ENCODE results near the gene CYB5R3.
"Not testable (repeated sequence)": the region's sequence is repeated elsewhere in the genome, so short reads cannot be mapped to it uniquely, and the experiment has no call there.

The CYB5R3 gene

DNA sequence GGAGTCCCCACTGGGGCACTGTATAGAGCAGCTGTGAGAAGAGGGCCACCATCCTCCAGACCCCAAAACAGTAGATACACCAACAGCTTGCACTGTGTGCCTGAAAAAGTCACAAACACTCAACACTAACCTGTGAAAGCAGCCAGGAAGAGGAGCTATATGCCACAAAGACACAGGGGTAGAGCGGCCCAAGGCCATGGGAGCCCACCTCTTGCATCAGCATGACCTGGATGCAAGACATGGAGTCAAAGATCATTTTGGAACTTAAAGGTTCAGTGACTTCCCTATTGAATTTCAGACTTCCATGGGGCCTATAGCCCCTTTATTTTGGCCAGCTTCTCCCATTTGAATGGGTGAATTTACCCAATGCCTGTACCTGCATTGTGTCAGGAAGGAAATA is 29.7 kb upstream of the CYB5R3 start:
- Histone ChIP-seq H3K27ac (ENCODE audit: low read depth, low read length) (peak overlapping the region; percentile 92), H3K4me1 (ENCODE audit: control insufficient read depth in 5 of 5, insufficient read depth in 5 of 5, low read length in 5 of 5) (peaks cover 23 to 70% (median 63%) of the 10 kb centered on the region in 5 donors)

DNA sequence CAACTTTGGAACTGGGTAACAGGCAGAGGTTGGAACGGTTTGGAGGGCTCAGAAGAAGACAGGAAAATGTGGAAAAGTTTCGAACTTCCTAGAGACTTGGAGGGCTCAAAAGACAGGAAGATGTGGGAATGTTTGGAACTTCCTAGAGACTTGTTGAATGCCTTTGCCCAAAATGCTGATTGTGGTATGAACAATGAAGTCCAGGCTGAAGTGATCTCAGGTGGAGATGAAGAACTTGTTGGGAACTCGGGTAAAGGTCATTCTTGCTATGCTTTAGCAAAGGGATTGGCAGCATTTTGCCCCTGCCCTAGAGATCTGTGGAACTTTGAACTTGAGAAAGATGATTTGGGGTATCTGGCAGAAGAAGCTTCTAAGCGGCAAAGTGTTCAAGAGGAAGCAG is 28.7 kb upstream of the CYB5R3 start:
- H3K4me3 ChIP-seq (ENCODE audit: low read depth in 1 of 5, low read length in 5 of 5), result not testable (repeated sequence)
- Histone ChIP-seq H3K4me1 (ENCODE audit: control insufficient read depth in 5 of 5, insufficient read depth in 5 of 5, low read length in 5 of 5) (peaks cover 17 to 63% (median 57%) of the 10 kb centered on the region in 5 donors), H3K27ac (ENCODE audit: low read depth, low read length) (peak overlapping the region; percentile 92)

More for the DNA sequence above, 29.7 kb upstream of the CYB5R3 start:
- Histone ChIP-seq H3K4me3 (ENCODE audit: low read depth in 1 of 5, low read length in 5 of 5) (no peak overlapping the region), H3K36me3 (ENCODE audit: control insufficient read depth in 5 of 5, insufficient read depth in 5 of 5, low read length in 5 of 5) (no peaks in the 10 kb centered on the region), H3K9ac (ENCODE audit: low read length in 5 of 5) (no peak overlapping the region), H3K9me3 (ENCODE audit: control insufficient read depth in 5 of 5, low read length in 5 of 5) (peaks cover 0 to 8% (median 7%) of the 10 kb centered on the region in 5 donors), H3K27me3 (ENCODE audit: control insufficient read depth in 5 of 5, insufficient read depth in 4 of 5, low read length in 5 of 5) (peaks cover 0 to 3% (median 0%) of the 10 kb centered on the region in 5 donors)

DNA sequence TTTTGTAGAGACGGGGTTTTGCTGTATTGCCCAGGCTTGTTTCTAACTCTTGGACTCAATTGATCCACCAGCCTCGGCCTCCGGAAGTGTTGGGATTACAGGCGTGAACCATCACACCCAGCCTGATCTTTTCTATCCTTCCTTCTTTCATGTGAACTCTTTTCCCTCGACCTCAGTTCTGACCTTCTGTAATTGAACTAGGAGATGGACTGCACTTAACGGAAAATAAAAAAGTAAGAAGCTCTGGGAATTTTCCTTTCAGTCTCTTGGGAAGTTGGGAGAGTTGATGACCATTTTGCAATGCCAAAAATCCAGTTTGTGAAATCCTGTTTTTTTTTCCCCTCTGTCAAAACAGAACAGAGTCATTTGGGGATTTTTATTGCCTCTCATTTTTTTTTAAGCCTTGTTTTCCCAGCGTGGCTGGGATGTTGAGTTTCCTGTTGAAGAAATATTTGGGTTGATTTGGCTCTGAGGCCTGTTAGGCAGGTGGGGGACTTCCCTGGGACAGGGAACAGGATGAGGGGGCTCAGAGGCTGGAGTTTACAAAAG is 26.9 kb upstream of the CYB5R3 start:
- peaks cover 0 to 8% (median 7%) of the 10 kb centered on the region in 5 donors for H3K9me3 ChIP-seq (ENCODE audit: control insufficient read depth in 5 of 5, low read length in 5 of 5)
- peaks cover 0 to 3% (median 0%) of the 10 kb centered on the region in 5 donors for H3K27me3 ChIP-seq (ENCODE audit: control insufficient read depth in 5 of 5, insufficient read depth in 4 of 5, low read length in 5 of 5)
- peak overlapping the region; percentile 92 for H3K27ac ChIP-seq (ENCODE audit: low read depth, low read length)
- no peaks in the 10 kb centered on the region for H3K36me3 ChIP-seq (ENCODE audit: control insufficient read depth in 5 of 5, insufficient read depth in 5 of 5, low read length in 5 of 5)
- peak overlapping the region in 3 of 5 donors; percentile 39 to 72 (median 66) for H3K9ac ChIP-seq (ENCODE audit: low read length in 5 of 5)
- no peak overlapping the region for H3K4me3 ChIP-seq (ENCODE audit: low read depth in 1 of 5, low read length in 5 of 5)
- peaks cover 19 to 54% (median 52%) of the 10 kb centered on the region in 5 donors for H3K4me1 ChIP-seq (ENCODE audit: control insufficient read depth in 5 of 5, insufficient read depth in 5 of 5, low read length in 5 of 5)

More for the DNA sequence above, 28.7 kb upstream of the CYB5R3 start:
- H3K9ac ChIP-seq (ENCODE audit: low read length in 5 of 5); H3K9me3 ChIP-seq (ENCODE audit: control insufficient read depth in 5 of 5, low read length in 5 of 5); H3K27me3 ChIP-seq (ENCODE audit: control insufficient read depth in 5 of 5, insufficient read depth in 4 of 5, low read length in 5 of 5); H3K36me3 ChIP-seq (ENCODE audit: control insufficient read depth in 5 of 5, insufficient read depth in 5 of 5, low read length in 5 of 5): not testable (repeated sequence)

DNA sequence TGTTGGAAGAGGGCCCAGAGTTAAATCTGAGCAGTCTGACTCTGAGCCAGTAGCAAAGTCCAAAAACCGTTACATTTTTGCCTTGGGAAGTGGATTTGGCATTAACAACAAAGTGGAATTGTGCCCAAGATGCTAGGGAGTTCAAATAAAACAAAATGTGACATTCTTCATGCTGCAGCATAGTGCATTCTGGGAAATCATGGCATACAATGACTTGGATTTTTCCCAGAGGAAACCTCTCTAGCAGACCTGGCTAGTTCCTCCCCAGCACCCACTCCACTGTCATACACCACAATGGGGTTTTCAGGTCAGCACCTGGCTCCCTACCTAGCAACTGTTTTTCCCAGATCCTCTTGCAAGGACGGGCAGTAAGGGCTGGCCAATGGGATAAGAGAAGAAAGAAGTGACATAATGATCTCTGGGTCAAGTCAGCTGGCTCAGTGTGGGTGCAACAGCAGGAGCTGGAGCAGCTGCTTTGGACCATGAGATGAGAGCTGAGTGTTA is 24.8 kb upstream of the CYB5R3 start:
- H3K27me3 ChIP-seq (ENCODE audit: control insufficient read depth in 5 of 5, insufficient read depth in 4 of 5, low read length in 5 of 5), result peaks cover 0 to 3% (median 0%) of the 10 kb centered on the region in 5 donors
- no peaks in the 10 kb centered on the region for H3K36me3 ChIP-seq (ENCODE audit: control insufficient read depth in 5 of 5, insufficient read depth in 5 of 5, low read length in 5 of 5)
- no peak overlapping the region for H3K27ac ChIP-seq (ENCODE audit: low read depth, low read length)
- H3K4me3 ChIP-seq (ENCODE audit: low read depth in 1 of 5, low read length in 5 of 5), result no peak overlapping the region
- H3K4me1 ChIP-seq (ENCODE audit: control insufficient read depth in 5 of 5, insufficient read depth in 5 of 5, low read length in 5 of 5), result peaks cover 12 to 52% (median 38%) of the 10 kb centered on the region in 5 donors
- no peak overlapping the region for H3K9ac ChIP-seq (ENCODE audit: low read length in 5 of 5)
- peaks cover 0 to 7% (median 7%) of the 10 kb centered on the region in 5 donors for H3K9me3 ChIP-seq (ENCODE audit: control insufficient read depth in 5 of 5, low read length in 5 of 5)

DNA sequence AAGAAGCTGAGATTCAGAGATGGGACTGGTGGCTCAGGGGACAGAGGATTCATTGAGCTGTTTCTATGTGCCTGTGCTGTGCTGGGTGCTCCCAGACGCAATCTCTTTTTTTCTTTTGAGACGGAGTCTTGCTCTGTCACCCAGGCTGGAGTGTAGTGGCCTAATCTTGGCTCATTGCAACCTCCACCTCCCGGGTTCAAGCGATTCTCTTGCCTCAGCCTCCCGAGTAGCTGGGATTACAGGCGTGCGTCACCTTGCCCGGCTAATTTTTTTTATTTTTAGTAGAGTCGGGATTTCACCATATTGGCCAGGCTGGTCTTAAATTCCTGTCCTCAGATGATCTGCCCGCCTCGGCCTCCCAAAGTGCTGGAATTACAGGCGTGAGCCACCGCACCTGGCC is 23.9 kb upstream of the CYB5R3 start:
- peaks cover 12 to 45% (median 34%) of the 10 kb centered on the region in 5 donors for H3K4me1 ChIP-seq (ENCODE audit: control insufficient read depth in 5 of 5, insufficient read depth in 5 of 5, low read length in 5 of 5)
- not testable (repeated sequence) for H3K9ac ChIP-seq (ENCODE audit: low read length in 5 of 5); H3K27ac ChIP-seq (ENCODE audit: low read depth, low read length); H3K9me3 ChIP-seq (ENCODE audit: control insufficient read depth in 5 of 5, low read length in 5 of 5); H3K36me3 ChIP-seq (ENCODE audit: control insufficient read depth in 5 of 5, insufficient read depth in 5 of 5, low read length in 5 of 5); H3K27me3 ChIP-seq (ENCODE audit: control insufficient read depth in 5 of 5, insufficient read depth in 4 of 5, low read length in 5 of 5); H3K4me3 ChIP-seq (ENCODE audit: low read depth in 1 of 5, low read length in 5 of 5)

DNA sequence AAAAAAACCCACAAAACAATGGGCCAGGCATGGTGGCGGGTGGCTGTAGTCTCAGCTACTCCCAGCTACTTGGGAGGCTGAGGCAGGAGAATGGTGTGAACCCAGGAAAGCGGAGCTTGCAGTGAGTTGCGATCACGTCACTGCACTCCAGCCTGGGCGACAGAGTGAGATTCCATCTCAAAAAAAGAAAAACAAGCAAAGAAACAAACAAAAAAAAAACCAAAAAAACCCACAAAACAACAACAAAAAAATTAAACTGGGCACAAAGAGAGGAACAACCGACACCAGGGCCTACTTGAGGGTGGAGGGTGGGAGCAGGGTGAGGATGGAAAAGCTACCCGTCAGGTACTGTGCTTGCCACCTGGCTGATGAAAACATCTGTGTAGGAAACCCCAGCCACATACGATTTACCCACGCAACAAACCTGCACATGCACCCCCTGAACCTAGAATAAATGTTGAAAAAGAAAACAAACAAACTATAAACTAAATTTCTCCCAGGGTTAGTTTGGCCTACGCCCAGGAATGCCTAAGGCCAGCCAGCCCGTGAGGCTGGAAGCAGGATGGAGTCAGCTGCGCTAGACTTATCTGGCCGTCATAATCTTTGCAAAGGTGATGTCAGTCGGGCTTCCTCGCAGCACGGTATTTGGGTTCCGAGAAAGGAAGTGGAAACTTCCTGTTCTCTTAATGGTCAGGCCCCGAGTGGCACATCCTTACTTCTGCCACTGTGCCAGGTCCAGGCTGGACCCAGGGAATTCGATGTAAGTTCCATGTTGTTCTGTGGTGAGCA is 21.9 kb upstream of the CYB5R3 start:
- Histone ChIP-seq H3K4me3 (ENCODE audit: low read depth in 1 of 5, low read length in 5 of 5) (no peak overlapping the region), H3K36me3 (ENCODE audit: control insufficient read depth in 5 of 5, insufficient read depth in 5 of 5, low read length in 5 of 5) (no peaks in the 10 kb centered on the region), H3K9ac (ENCODE audit: low read length in 5 of 5) (no peak overlapping the region), H3K9me3 (ENCODE audit: control insufficient read depth in 5 of 5, low read length in 5 of 5) (no peaks in the 10 kb centered on the region), H3K4me1 (ENCODE audit: control insufficient read depth in 5 of 5, insufficient read depth in 5 of 5, low read length in 5 of 5) (peaks cover 9 to 27% (median 18%) of the 10 kb centered on the region in 5 donors), H3K27ac (ENCODE audit: low read depth, low read length) (peak overlapping the region; percentile 29), H3K27me3 (ENCODE audit: control insufficient read depth in 5 of 5, insufficient read depth in 4 of 5, low read length in 5 of 5) (peaks cover 0 to under 1% (median 0%) of the 10 kb centered on the region in 5 donors)

DNA sequence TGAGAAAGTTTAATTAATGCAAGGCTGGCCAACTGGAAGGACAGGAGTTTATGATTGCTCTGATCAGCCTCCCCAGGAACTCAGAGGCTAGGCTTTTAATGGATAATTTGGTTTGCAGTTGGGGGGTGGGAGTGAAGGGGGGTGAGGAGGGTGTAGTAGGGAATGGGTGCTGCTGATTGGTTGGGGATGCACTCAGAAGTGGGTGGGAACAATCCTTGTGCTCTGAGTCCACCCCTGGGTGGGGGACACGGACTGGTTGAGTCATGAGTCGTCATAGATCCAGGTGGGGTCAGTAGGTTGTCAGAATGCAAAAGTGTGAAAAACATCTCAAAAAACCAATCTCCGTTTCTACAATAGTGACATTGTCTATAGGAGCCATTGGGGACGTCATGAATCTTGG is 20.9 kb upstream of the CYB5R3 start:
- Histone ChIP-seq H3K27me3 (ENCODE audit: control insufficient read depth in 5 of 5, insufficient read depth in 4 of 5, low read length in 5 of 5) (no peaks in the 10 kb centered on the region), H3K36me3 (ENCODE audit: control insufficient read depth in 5 of 5, insufficient read depth in 5 of 5, low read length in 5 of 5) (no peaks in the 10 kb centered on the region), H3K27ac (ENCODE audit: low read depth, low read length) (no peak overlapping the region), H3K4me3 (ENCODE audit: low read depth in 1 of 5, low read length in 5 of 5) (no peak overlapping the region), H3K4me1 (ENCODE audit: control insufficient read depth in 5 of 5, insufficient read depth in 5 of 5, low read length in 5 of 5) (peaks cover 4 to 21% (median 10%) of the 10 kb centered on the region in 5 donors), H3K9me3 (ENCODE audit: control insufficient read depth in 5 of 5, low read length in 5 of 5) (no peaks in the 10 kb centered on the region), H3K9ac (ENCODE audit: low read length in 5 of 5) (no peak overlapping the region)

DNA sequence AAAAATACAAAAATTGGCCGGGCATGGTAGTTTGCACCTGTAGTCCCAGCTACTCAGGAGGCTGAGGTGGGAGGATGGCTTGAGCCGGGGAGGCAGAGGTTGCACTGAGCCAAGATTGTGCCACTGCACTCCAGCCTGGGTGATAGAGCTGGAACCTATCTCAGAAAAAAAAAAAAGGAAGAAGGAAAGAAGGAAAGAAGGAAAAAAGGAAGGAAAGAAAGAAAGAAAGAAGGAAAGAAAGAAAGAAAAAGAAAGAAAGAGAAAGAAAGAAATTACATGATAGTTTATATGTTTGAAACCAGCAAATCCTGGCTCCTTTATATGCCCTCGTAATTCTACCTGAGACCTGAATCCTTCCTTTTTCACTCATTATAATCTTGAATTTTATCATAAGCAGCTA is 17.2 kb upstream of the CYB5R3 start:
- not testable (repeated sequence) for H3K4me3 ChIP-seq (ENCODE audit: low read depth in 1 of 5, low read length in 5 of 5); H3K9ac ChIP-seq (ENCODE audit: low read length in 5 of 5); H3K9me3 ChIP-seq (ENCODE audit: control insufficient read depth in 5 of 5, low read length in 5 of 5); H3K27me3 ChIP-seq (ENCODE audit: control insufficient read depth in 5 of 5, insufficient read depth in 4 of 5, low read length in 5 of 5); H3K36me3 ChIP-seq (ENCODE audit: control insufficient read depth in 5 of 5, insufficient read depth in 5 of 5, low read length in 5 of 5); H3K27ac ChIP-seq (ENCODE audit: low read depth, low read length)
- peaks cover 2 to 19% (median 10%) of the 10 kb centered on the region in 5 donors for H3K4me1 ChIP-seq (ENCODE audit: control insufficient read depth in 5 of 5, insufficient read depth in 5 of 5, low read length in 5 of 5)

DNA sequence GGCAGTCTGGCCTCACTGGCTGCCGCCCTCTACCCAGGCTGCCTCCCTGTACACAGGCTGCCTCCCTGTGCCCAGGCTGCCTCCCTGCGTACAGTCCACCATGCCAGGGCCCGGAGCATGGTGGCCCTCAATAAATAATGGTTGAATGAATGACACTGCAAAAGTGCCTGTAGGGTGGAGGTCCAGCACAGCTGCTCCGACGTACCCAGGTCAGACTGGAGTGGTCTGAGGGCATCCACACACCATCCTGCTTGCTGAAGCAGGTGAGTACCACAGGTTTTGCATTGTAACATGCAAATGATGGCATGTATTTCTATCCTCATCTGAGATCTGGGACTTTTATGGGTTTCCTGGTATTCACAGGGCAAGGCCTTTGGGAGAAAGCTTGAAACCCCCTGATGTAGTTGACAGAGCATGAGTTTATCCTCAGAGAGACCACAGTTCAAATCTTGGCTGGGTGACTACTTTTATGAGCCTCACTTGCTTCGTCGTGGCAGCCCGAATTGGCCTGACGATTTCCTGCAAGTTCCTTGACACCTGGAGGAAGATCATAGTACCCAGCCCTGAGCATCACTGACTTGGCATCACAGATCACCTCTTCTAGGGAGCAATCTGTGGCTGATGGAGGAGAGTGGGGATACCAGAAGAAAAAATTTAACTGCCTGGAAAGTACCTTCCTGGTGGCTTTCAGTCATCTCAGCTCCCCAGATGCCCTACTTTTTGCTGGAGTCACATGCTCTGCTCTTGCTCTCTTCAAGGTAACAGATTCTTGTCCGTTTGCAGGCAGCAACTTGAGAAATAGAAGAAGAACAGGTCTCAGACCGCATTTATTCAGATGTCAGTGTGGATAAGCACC is 16.0 kb upstream of the CYB5R3 start:
- Histone ChIP-seq H3K4me3 (ENCODE audit: low read depth in 1 of 5, low read length in 5 of 5) (no peak overlapping the region), H3K9ac (ENCODE audit: low read length in 5 of 5) (no peak overlapping the region), H3K9me3 (ENCODE audit: control insufficient read depth in 5 of 5, low read length in 5 of 5) (no peaks in the 10 kb centered on the region), H3K27ac (ENCODE audit: low read depth, low read length) (no peak overlapping the region), H3K27me3 (ENCODE audit: control insufficient read depth in 5 of 5, insufficient read depth in 4 of 5, low read length in 5 of 5) (no peaks in the 10 kb centered on the region), H3K36me3 (ENCODE audit: control insufficient read depth in 5 of 5, insufficient read depth in 5 of 5, low read length in 5 of 5) (no peaks in the 10 kb centered on the region), H3K4me1 (ENCODE audit: control insufficient read depth in 5 of 5, insufficient read depth in 5 of 5, low read length in 5 of 5) (peaks cover 0 to 10% (median 9%) of the 10 kb centered on the region in 5 donors)

Measured in subcutaneous abdominal adipose tissue (tissue), 5 donors.